SK-N-SH treated with all-trans-retinoic acid at 6 μM for 48 hours (cell line): ENCODE measurements around the gene DUSP7.
A peak's percentile ranks its signal among the peaks of the same experiment; 100 is the strongest.

Experiments
- ATAC-seq: fragments of 200-7000 bp; cut with Tn5 transposase; 3 replicates; pipeline ENCODE4 v1.9.1; 2020; ENCODE audit warnings: mild to moderate bottlenecking, moderate library complexity
- ARNTL ChIP-seq: fragments of 450-650 bp; formaldehyde crosslinking; IDR thresholded peaks from 2 replicates; pipeline ENCODE4 v1.5.0; 2020; ENCODE audit warnings: low read depth, mild to moderate bottlenecking, moderate library complexity, borderline replicate concordance
- BACH2 ChIP-seq: fragments of 250-450 bp; sonication (Bioruptor Pico); IDR thresholded peaks from 2 replicates; pipeline ENCODE4 v1.9.0; 2021; ENCODE audit warnings: mild to moderate bottlenecking, borderline replicate concordance
- ESRRG ChIP-seq: fragments of 250-450 bp; sonication (Bioruptor Pico); IDR thresholded peaks from 2 replicates; pipeline ENCODE4 v1.6.1; 2021; ENCODE audit warnings: mild to moderate bottlenecking
- GLIS3 ChIP-seq: fragments of 250-450 bp; sonication (Bioruptor Pico); IDR thresholded peaks from 2 replicates; pipeline ENCODE4 v1.5.0; 2020; ENCODE audit warnings: mild to moderate bottlenecking, moderate library complexity
- ISL1 ChIP-seq: fragments of 250-450 bp; sonication (Bioruptor Pico); IDR thresholded peaks from 2 replicates; pipeline ENCODE4 v2.1.2; 2022; ENCODE audit warnings: mild to moderate bottlenecking, moderate library complexity
- OSR1 ChIP-seq: fragments of 250-450 bp; sonication (Bioruptor Pico); IDR thresholded peaks from 2 replicates; pipeline ENCODE4 v1.8.0; 2022; ENCODE audit warnings: moderate library complexity, mild to moderate bottlenecking, inconsistent platforms
- PATZ1 ChIP-seq: fragments of 250-450 bp; sonication (Bioruptor Pico); IDR thresholded peaks from 2 replicates; pipeline ENCODE4 v1.8.0; 2020; ENCODE audit warnings: mild to moderate bottlenecking, moderate library complexity, borderline replicate concordance
- POU6F1 ChIP-seq: fragments of 250-450 bp; sonication (Bioruptor Pico); IDR thresholded peaks from 2 replicates; pipeline ENCODE4 v1.8.0; 2021; ENCODE audit warnings: low read depth, mild to moderate bottlenecking, moderate library complexity, borderline replicate concordance
- PPARA ChIP-seq: fragments of 250-450 bp; sonication (Bioruptor Pico); IDR thresholded peaks from 2 replicates; pipeline ENCODE4 v1.5.0; 2020; ENCODE audit warnings: mild to moderate bottlenecking, borderline replicate concordance
- SNAI2 ChIP-seq: fragments of 250-450 bp; sonication (Bioruptor Pico); IDR thresholded peaks from 2 replicates; pipeline ENCODE4 v1.5.0; 2020; ENCODE audit warnings: mild to moderate bottlenecking, moderate library complexity
- TOX ChIP-seq: fragments of 250-450 bp; sonication (Bioruptor Pico); IDR thresholded peaks from 2 replicates; pipeline ENCODE4 v1.8.0; 2021; ENCODE audit warnings: mild to moderate bottlenecking, moderate library complexity, borderline replicate concordance
- TSHZ2 ChIP-seq: fragments of 250-450 bp; sonication (Bioruptor Pico); IDR thresholded peaks from 2 replicates; pipeline ENCODE4 v1.5.0; 2020; ENCODE audit warnings: mild to moderate bottlenecking, moderate library complexity
- ZC3H10 ChIP-seq: fragments of 250-450 bp; sonication (Bioruptor Pico); IDR thresholded peaks from 2 replicates; pipeline ENCODE4 v1.5.1; 2021; ENCODE audit warnings: mild to moderate bottlenecking, moderate library complexity
- ZFP3 ChIP-seq: fragments of 250-450 bp; sonication (Bioruptor Pico); IDR thresholded peaks from 2 replicates; pipeline ENCODE4 v1.5.0; 2020; ENCODE audit warnings: mild to moderate bottlenecking, moderate library complexity
- ZFP30 ChIP-seq: fragments of 450-650 bp; formaldehyde crosslinking; IDR thresholded peaks from 2 replicates; pipeline ENCODE4 v1.5.0; 2022; ENCODE audit warnings: mild to moderate bottlenecking, moderate library complexity
- ZNF565 ChIP-seq: fragments of 450-650 bp; formaldehyde crosslinking; conservative IDR thresholded peaks from 2 replicates; pipeline ENCODE4 v1.5.0; 2020; ENCODE audit warnings: low read depth, mild to moderate bottlenecking, moderate library complexity
- ZNF70 ChIP-seq: fragments of 450-650 bp; formaldehyde crosslinking; IDR thresholded peaks from 2 replicates; pipeline ENCODE4 v1.5.0; 2020; ENCODE audit warnings: mild to moderate bottlenecking, moderate library complexity
- ZNF8 ChIP-seq: fragments of 450-650 bp; formaldehyde crosslinking; IDR thresholded peaks from 2 replicates; pipeline ENCODE4 v1.5.0; 2020; ENCODE audit warnings: mild to moderate bottlenecking, moderate library complexity
- TF ChIP-seq, protein P1 (sequence below): fragments of 250-450 bp; sonication (Bioruptor Pico); IDR thresholded peaks from 2 replicates; pipeline ENCODE4 v1.5.1; 2021; ENCODE audit warnings: mild to moderate bottlenecking, moderate library complexity
- TF ChIP-seq, protein P2 (sequence below): fragments of 250-450 bp; sonication (Bioruptor Pico); IDR thresholded peaks from 2 replicates; pipeline ENCODE4 v1.5.1; 2020; ENCODE audit warnings: low read depth, mild to moderate bottlenecking, moderate library complexity

Gene DUSP7

GRCh38 chr3:52005571-52005986 is 50.8 kb downstream of the DUSP7 start:
- peak; percentile 63 for ATAC-seq
- TF ChIP-seq PATZ1 (CRISPR knock-in tag) (peak; percentile 30; the same call in 1 of the 2 replicates), OSR1 (no peak)

DNA sequence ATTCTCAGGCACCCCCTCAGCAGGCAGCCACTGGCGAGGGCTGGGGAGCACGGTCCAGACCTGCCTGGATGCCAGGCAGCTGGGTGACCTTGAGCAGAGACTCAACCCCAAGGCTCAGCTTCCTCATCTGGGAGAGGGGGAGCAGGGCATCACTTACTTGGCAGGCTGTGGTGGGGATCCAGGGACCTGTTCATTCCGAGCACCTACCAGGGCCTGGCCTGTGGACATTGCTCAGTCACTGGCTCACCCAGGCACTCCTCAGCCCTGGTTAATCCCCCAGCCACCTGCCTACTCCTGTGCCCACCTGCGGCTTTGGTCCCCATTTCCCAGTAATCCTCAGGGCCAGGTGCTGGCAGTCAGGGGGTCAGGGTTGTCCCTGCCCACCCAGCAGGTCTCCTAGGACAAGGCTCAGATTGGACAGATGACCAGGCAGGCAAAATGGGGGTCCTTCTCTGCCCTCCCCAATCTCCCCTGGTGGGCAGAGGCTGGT is 51.4 kb downstream of the DUSP7 start:
- ATAC-seq, result no peak
- TF ChIP-seq PPARA (CRISPR knock-in tag) (no peak), TOX (CRISPR knock-in tag) (no peak), ESRRG (CRISPR knock-in tag) (no peak), ZC3H10 (CRISPR knock-in tag) (no peak), ZFP3 (CRISPR knock-in tag) (no peak), SNAI2 (CRISPR knock-in tag) (no peak), ISL1 (CRISPR knock-in tag) (no peak), OSR1 (no peak), GLIS3 (CRISPR knock-in tag) (no peak), BACH2 (CRISPR knock-in tag) (no peak), ARNTL (CRISPR knock-in tag) (no peak), ZNF565 (CRISPR knock-in tag) (no peak), TSHZ2 (no peak), POU6F1 (CRISPR knock-in tag) (no peak), ZNF8 (CRISPR knock-in tag) (no peak), PATZ1 (CRISPR knock-in tag) (no peak), ZNF70 (CRISPR knock-in tag) (no peak), ZFP30 (CRISPR knock-in tag) (no peak)
- TF ChIP-seq, protein P1, sequence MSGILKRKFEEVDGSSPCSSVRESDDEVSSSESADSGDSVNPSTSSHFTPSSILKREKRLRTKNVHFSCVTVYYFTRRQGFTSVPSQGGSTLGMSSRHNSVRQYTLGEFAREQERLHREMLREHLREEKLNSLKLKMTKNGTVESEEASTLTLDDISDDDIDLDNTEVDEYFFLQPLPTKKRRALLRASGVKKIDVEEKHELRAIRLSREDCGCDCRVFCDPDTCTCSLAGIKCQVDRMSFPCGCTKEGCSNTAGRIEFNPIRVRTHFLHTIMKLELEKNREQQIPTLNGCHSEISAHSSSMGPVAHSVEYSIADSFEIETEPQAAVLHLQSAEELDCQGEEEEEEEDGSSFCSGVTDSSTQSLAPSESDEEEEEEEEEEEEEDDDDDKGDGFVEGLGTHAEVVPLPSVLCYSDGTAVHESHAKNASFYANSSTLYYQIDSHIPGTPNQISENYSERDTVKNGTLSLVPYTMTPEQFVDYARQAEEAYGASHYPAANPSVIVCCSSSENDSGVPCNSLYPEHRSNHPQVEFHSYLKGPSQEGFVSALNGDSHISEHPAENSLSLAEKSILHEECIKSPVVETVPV, result no peak
- TF ChIP-seq, protein P2, sequence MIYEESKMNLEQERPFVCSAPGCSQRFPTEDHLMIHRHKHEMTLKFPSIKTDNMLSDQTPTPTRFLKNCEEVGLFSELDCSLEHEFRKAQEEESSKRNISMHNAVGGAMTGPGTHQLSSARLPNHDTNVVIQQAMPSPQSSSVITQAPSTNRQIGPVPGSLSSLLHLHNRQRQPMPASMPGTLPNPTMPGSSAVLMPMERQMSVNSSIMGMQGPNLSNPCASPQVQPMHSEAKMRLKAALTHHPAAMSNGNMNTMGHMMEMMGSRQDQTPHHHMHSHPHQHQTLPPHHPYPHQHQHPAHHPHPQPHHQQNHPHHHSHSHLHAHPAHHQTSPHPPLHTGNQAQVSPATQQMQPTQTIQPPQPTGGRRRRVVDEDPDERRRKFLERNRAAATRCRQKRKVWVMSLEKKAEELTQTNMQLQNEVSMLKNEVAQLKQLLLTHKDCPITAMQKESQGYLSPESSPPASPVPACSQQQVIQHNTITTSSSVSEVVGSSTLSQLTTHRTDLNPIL (CRISPR knock-in tag), result no peak
